WI38 (cell line): Measurements from ENCODE around the gene KIF26B.
"Not testable (repeated sequence)": the region's sequence is repeated elsewhere in the genome, so short reads cannot be mapped to it uniquely, and the experiment has no call there.

ENCODE experiments used
- H3K4me3 ChIP-seq: 2 replicates; pipeline ENCODE4 v1.5.1; 2011; ENCODE audit warnings: low read depth, mild to moderate bottlenecking, control low read depth, low read length
- CTCF ChIP-seq: IDR thresholded peaks from 2 replicates; pipeline ENCODE4 v1.5.1; 2012; ENCODE audit warnings: low read depth, mild to moderate bottlenecking, control low read depth, low read length

Gene KIF26B

GRCh38 chr1:245124241-245124640 is 30.5 kb upstream of the KIF26B start:
- no peak for TF ChIP-seq CTCF
- H3K4me3 ChIP-seq = no peak overlapping the region

- TF ChIP-seq CTCF = no peak
- H3K4me3 ChIP-seq = no peak overlapping the region
Observed at GRCh38 chr1:245124644-245125043, 30.1 kb upstream of the KIF26B start.

GRCh38 chr1:245126530-245126929 is 28.3 kb upstream of the KIF26B start:
- no peak for TF ChIP-seq CTCF
- no peak overlapping the region for H3K4me3 ChIP-seq

- no peak overlapping the region for H3K4me3 ChIP-seq
- no peak for TF ChIP-seq CTCF
Observed at GRCh38 chr1:245128381-245129101, 26.2 kb upstream of the KIF26B start.

DNA sequence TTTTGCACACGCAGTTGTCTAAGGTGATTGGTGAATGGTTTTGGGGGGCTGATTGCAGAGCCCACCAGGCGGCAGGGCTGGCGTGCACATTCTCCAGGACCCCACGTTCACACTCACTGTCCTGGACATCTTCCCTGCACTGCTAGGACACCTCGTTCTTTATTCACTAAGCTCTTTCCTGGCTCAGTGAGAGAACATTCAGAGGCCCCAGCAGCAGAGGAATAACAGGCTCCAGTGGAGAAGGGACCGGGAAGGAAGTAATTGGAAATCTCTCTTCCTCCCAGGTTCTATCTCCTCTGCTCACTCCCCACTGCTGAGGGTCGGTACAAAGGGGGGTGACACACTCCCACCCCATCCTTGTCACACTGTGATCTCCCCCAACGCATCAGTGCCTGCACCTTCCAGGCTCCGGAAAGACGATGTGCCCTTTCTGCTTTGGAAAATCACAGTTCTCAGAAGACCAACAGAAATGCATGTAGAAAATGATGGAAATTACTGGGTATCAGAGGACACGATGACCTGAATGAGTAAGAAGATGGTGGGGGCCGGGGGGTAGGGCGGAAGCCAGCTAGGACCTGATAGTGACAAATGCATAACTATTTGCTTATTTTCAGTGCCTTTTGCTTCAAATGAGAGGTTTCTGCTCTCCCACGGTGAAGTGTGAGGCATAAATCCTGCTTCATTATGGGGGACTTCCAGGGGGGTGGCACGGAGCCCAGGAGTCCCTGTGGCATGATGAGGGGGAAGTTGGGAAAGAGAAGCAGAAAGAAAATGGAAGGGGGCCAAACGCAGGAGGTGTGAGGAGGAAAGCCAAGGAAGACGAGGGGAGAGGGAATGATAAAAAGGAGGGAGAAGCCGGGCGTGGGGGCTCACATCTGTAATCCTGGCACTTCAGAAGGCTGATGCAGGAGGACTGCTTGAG is 25.2 kb upstream of the KIF26B start:
- no peak overlapping the region for H3K4me3 ChIP-seq
- TF ChIP-seq CTCF = no peak

DNA sequence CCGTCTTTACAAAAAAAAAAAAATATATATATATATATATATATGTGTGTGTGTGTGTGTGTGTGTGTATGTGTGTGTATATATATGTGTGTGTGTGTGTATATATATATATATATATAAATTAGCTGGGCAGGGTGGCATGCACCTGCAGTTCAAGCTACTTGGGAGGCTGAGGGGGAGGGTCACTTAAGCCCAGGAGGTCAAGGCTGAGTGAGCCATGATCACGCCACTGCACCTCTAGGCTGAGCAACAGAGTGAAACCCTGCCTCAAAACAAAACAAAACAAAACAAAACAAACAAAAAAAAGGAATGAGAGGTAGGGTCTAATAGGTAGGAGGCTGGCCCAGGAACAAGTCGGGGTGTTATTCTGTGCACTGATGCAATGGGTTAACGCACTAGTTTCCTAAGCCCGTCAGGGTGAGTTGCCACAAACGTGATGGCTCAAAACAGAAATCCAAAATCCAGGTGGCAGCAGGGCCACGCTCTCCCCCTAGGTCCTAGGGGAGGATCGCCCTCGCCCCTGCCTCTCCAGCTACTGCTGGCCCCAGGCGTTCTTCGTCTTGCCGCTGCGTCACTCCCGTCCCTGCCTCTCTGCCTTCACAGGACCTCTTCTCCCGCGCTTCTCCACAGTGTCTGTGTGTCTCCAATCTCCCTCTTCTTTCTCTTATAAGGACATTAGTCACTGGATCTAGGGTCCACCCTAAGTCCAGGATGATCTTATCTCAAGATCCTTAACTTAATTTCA is 24.3 kb upstream of the KIF26B start:
- not testable (repeated sequence) for H3K4me3 ChIP-seq

DNA sequence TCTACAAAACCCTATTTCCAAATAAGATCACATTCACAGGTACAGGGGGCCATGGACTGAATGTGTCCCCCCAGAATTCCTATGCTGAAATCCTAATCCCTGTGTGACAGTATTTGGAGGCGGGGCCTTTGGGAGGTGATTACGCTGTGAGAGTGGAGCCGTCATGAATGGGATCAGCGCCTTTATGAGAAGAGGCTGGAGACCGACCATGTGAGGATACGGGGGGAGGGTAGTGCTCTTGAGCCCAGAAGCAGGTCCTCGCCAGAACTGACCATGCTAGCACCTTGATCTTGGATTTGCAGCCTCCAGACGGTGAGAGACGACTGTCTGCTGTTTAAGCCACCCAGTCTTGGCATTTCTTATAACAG is 23.8 kb upstream of the KIF26B start:
- H3K4me3 ChIP-seq = no peak overlapping the region
- TF ChIP-seq CTCF = no peak
